Stomach (tissue), 4 donors: Measurements from ENCODE around the gene MAP3K3.

Experiments used
- POLR2A ChIP-seq, 4 donors: fragments of 450-650 bp; IDR thresholded peaks; one replicate each; pipeline ENCODE4 v1.6.1; 2016; ENCODE audit warnings: antibody characterized with exemption in 4 of 4, control low read depth in 2 of 4, mild to moderate bottlenecking in 1 of 4, moderate library complexity in 1 of 4
- TF ChIP-seq, protein P1 (sequence below), 7 experiments: fragments of 450-650 bp in 4 of 7; fragments of 200-600 bp in 3 of 7; sonication (generic) in 3 of 7; IDR thresholded peaks; one replicate each; pipeline ENCODE4 v1.5.1; 2016 to 2019; ENCODE audit warnings: antibody characterized with exemption in 7 of 7, control low read depth in 2 of 7, mild to moderate bottlenecking in 1 of 7

DNA sequence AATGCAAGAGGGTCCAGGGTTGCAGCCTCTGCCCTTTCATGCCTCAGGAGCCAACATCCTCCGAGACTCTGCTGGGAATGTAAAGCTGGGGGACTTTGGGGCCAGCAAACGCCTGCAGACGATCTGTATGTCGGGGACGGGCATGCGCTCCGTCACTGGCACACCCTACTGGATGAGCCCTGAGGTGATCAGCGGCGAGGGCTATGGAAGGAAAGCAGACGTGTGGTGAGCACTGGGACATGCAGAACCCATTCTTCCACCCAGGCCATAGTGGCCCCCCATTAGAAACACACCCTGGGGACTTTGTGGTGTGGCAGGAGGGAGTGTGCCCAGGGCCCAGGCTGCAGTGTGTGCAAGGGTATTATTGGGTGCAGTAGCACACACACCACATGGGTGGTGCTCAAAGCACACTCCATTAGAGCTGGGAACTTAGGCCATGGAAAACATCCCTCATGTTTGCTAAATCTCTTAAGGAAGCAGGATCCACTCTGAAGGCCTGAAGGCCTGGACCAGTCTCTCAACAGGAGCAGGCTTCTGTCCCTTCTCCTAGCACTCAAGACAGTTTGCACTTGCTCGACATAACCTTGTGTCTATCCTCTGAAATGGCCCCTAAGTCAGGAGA lies 70.1 kb downstream of the MAP3K3 start:
- TF ChIP-seq POLR2A (IDR thresholded peaks at IDR 0.05): no peak
- TF ChIP-seq, protein P1, sequence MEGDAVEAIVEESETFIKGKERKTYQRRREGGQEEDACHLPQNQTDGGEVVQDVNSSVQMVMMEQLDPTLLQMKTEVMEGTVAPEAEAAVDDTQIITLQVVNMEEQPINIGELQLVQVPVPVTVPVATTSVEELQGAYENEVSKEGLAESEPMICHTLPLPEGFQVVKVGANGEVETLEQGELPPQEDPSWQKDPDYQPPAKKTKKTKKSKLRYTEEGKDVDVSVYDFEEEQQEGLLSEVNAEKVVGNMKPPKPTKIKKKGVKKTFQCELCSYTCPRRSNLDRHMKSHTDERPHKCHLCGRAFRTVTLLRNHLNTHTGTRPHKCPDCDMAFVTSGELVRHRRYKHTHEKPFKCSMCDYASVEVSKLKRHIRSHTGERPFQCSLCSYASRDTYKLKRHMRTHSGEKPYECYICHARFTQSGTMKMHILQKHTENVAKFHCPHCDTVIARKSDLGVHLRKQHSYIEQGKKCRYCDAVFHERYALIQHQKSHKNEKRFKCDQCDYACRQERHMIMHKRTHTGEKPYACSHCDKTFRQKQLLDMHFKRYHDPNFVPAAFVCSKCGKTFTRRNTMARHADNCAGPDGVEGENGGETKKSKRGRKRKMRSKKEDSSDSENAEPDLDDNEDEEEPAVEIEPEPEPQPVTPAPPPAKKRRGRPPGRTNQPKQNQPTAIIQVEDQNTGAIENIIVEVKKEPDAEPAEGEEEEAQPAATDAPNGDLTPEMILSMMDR (IDR thresholded peaks at IDR 0.05): no peak
